HepG2 (cell line): ENCODE measurements around the gene MTA3. TPM values are rescaled to one million over a fixed set of nuclear protein-coding genes. Genes with fewer than 3 reads are reported as not detected.

ENCODE experiments used
- ARNT2 ChIP-seq: sonication (generic); formaldehyde crosslinking; IDR thresholded peaks from 2 replicates; pipeline ENCODE4 v1.8.0; 2022; ENCODE audit warnings: mild to moderate bottlenecking, low read depth, missing genetic modification reagents, moderate library complexity
- CHCHD3 ChIP-seq: sonication (generic); formaldehyde crosslinking; IDR thresholded peaks from 2 replicates; pipeline ENCODE4 v1.8.0; 2022; ENCODE audit warnings: mild to moderate bottlenecking, missing genetic modification reagents, moderate library complexity
- GATAD1 ChIP-seq: IDR thresholded peaks from 2 replicates; pipeline ENCODE4 v1.6.1; 2016; ENCODE audit warnings: missing genetic modification reagents, missing compliant biosample characterization
- HDAC1 ChIP-seq: sonication (generic); formaldehyde crosslinking; IDR thresholded peaks from 2 replicates; pipeline ENCODE4 v1.5.1; 2020; ENCODE audit warnings: mild to moderate bottlenecking, missing genetic modification reagents
- HMG20A ChIP-seq: IDR thresholded peaks from 2 replicates; pipeline ENCODE4 v1.6.1; 2016; ENCODE audit warnings: borderline replicate concordance
- MED1 ChIP-seq: sonication (generic); formaldehyde crosslinking; IDR thresholded peaks from 2 replicates; pipeline ENCODE4 v1.4.0; 2020; ENCODE audit warnings: missing genetic modification reagents
- NRL ChIP-seq: sonication (generic); formaldehyde crosslinking; IDR thresholded peaks from 2 replicates; pipeline ENCODE4 v1.5.0; 2020; ENCODE audit warnings: missing genetic modification reagents, mild to moderate bottlenecking, moderate library complexity, borderline replicate concordance
- POLR2G ChIP-seq: fragments of 200-400 bp; formaldehyde crosslinking; IDR thresholded peaks from 2 replicates; pipeline ENCODE4 v1.6.1; 2018; ENCODE audit warnings: mild to moderate bottlenecking, low read depth, low read length, moderate library complexity
- SIN3A ChIP-seq: IDR thresholded peaks from 2 replicates; pipeline ENCODE4 v1.6.1; 2011; ENCODE audit warnings: low read depth, mild to moderate bottlenecking, control low read depth, low read length, borderline replicate concordance
- SKI ChIP-seq: fragments of 450-650 bp; IDR thresholded peaks from one replicate; pipeline ENCODE4 v1.6.1; 2018; ENCODE audit warnings: mild to moderate bottlenecking; ENCODE audit not compliant: partially characterized antibody
- SMYD3 ChIP-seq: sonication (generic); formaldehyde crosslinking; IDR thresholded peaks from 2 replicates; pipeline ENCODE4 v1.8.1; 2023; ENCODE audit warnings: mild to moderate bottlenecking, missing genetic modification reagents
- SSRP1 ChIP-seq: IDR thresholded peaks from 2 replicates; pipeline ENCODE4 v1.6.1; 2016; ENCODE audit warnings: control low read depth
- UBTF ChIP-seq: sonication (generic); formaldehyde crosslinking; IDR thresholded peaks from 2 replicates; pipeline ENCODE4 v1.4.0; 2020; ENCODE audit warnings: mild to moderate bottlenecking, missing genetic modification reagents
- ZC3H13 ChIP-seq: sonication (generic); formaldehyde crosslinking; IDR thresholded peaks from 2 replicates; pipeline ENCODE4 v1.8.1; 2023; ENCODE audit warnings: mild to moderate bottlenecking, missing genetic modification reagents, moderate library complexity
- ZMYM4 ChIP-seq: sonication (generic); formaldehyde crosslinking; IDR thresholded peaks from 2 replicates; pipeline ENCODE4 v1.8.1; 2023; ENCODE audit warnings: mild to moderate bottlenecking, missing genetic modification reagents
- ZNF276 ChIP-seq: sonication (generic); formaldehyde crosslinking; IDR thresholded peaks from 2 replicates; pipeline ENCODE4 v1.4.0; 2020; ENCODE audit warnings: mild to moderate bottlenecking, low read depth, missing genetic modification reagents
- ZNF468 ChIP-seq: sonication (generic); formaldehyde crosslinking; IDR thresholded peaks from 2 replicates; pipeline ENCODE4 v1.8.0; 2022; ENCODE audit warnings: mild to moderate bottlenecking, moderate library complexity, missing genetic modification reagents
- ZNF556 ChIP-seq: sonication (generic); formaldehyde crosslinking; IDR thresholded peaks from 2 replicates; pipeline ENCODE4 v1.4.0; 2020; ENCODE audit warnings: mild to moderate bottlenecking, missing genetic modification reagents, borderline replicate concordance
- ZNF614 ChIP-seq: IDR thresholded peaks from 2 replicates; pipeline ENCODE4 v1.6.1; 2018; ENCODE audit warnings: missing biosample characterization, missing genetic modification reagents, inconsistent platforms, borderline replicate concordance
- ZNF619 ChIP-seq: sonication (generic); formaldehyde crosslinking; IDR thresholded peaks from 2 replicates; pipeline ENCODE4 v1.4.0; 2020; ENCODE audit warnings: mild to moderate bottlenecking, missing genetic modification reagents
- ZNF687 ChIP-seq: sonication (generic); formaldehyde crosslinking; IDR thresholded peaks from 2 replicates; pipeline ENCODE4 v1.5.1; 2020; ENCODE audit warnings: mild to moderate bottlenecking, missing genetic modification reagents, moderate library complexity
- ZNF768 ChIP-seq: sonication (generic); formaldehyde crosslinking; IDR thresholded peaks from 2 replicates; pipeline ENCODE4 v1.4.0; 2020; ENCODE audit warnings: missing genetic modification reagents
- polyA plus RNA-seq, 8 experiments: library from polyadenylated mRNA; depleted of rRNA in 3 of 8; stranded (reverse) in 7 of 8; unstranded in 1 of 8; fragments of >200 nt; fragmentation: Illumina TruSeq in 4 of 8; extraction: Trizol in 4 of 8; gene quantifications; 2 replicates each; pipeline versions ENCODE4 v1.2.1 to v1.2.3, GENCODE V29; 2011 to 2016; ENCODE audit warnings: low read depth in 4 of 8, missing spikeins in 1 of 8, mixed read lengths in 1 of 8; ENCODE audit not compliant: insufficient read depth in 1 of 8
- total RNA-seq, 5 experiments: library from RNA; depleted of rRNA; stranded (reverse); fragments of >200 nt; fragmentation: Illumina TruSeq; extraction: Trizol; gene quantifications; 2 replicates each; pipeline ENCODE4 v1.2.3, GENCODE V29; 2016; ENCODE audit warnings: low read depth in 1 of 5

The MTA3 gene
- total and polyA plus RNA-seq, 2 of the 13 experiments (the other 11 are each of a cell fraction or from before 2014, with no cell fraction given), result 48.8 to 77.8 TPM

- TF ChIP-seq NRL, result no peak
- no peak for TF ChIP-seq ZNF276
- TF ChIP-seq SMYD3 (CRISPR knock-in tag), result no peak
- peak; percentile 55; the same call in 1 of the 2 replicates for TF ChIP-seq ZNF556
- TF ChIP-seq ZNF768 (CRISPR knock-in tag), result peak; percentile 60
- peak; percentile 61; the same call in 1 of the 2 replicates for TF ChIP-seq MED1 (CRISPR knock-in tag)
- 0 out of 2 replicates have a peak, but pooled peaks have one; percentile 19 for TF ChIP-seq HMG20A (CRISPR knock-in tag)
- peak; percentile 62 for TF ChIP-seq POLR2G
- TF ChIP-seq SIN3A, result peak; percentile 89; the same call in 1 of the 2 replicates
- TF ChIP-seq ZNF619, result 0 out of 2 replicates have a peak, but pooled peaks have one; percentile 82
- TF ChIP-seq ZNF687 (CRISPR knock-in tag), result peak; percentile 56; the same call in 1 of the 2 replicates
- TF ChIP-seq ARNT2 (CRISPR knock-in tag), result peak; percentile 43; the same call in 1 of the 2 replicates
- no peak for TF ChIP-seq SKI
- peak; percentile 48; the same call in 1 of the 2 replicates for TF ChIP-seq GATAD1
- no peak for TF ChIP-seq CHCHD3 (CRISPR knock-in tag)
- peak; percentile 41; the same call in 1 of the 2 replicates for TF ChIP-seq ZMYM4 (CRISPR knock-in tag)
- peak; percentile 80 for TF ChIP-seq HDAC1 (CRISPR knock-in tag)
- TF ChIP-seq ZNF468 (CRISPR knock-in tag), result no peak
- 0 out of 2 replicates have a peak, but pooled peaks have one; percentile 50 for TF ChIP-seq ZNF614 (CRISPR knock-in tag)
- peak; percentile 83 for TF ChIP-seq UBTF
- TF ChIP-seq SSRP1, result 0 out of 2 replicates have a peak, but pooled peaks have one; percentile 38
- TF ChIP-seq ZC3H13 (CRISPR knock-in tag), result peak; percentile 41; the same call in 1 of the 2 replicates
These were observed 226.0 kb downstream of the MTA3 start (continued) for GRCh38 chr2:42794271-42795046.
